C4-2B (cell line): Measurements from ENCODE around the gene SFTA2.

Experiments
- ZFX ChIP-seq: fragments of 450-650 bp; IDR thresholded peaks from 2 replicates; pipeline ENCODE4 v1.6.1; 2017
- TF ChIP-seq, protein P1 (sequence below): fragments of 450-650 bp; conservative IDR thresholded peaks from 2 replicates; pipeline ENCODE4 v1.5.1; 2017; ENCODE audit warnings: mild to moderate bottlenecking

DNA sequence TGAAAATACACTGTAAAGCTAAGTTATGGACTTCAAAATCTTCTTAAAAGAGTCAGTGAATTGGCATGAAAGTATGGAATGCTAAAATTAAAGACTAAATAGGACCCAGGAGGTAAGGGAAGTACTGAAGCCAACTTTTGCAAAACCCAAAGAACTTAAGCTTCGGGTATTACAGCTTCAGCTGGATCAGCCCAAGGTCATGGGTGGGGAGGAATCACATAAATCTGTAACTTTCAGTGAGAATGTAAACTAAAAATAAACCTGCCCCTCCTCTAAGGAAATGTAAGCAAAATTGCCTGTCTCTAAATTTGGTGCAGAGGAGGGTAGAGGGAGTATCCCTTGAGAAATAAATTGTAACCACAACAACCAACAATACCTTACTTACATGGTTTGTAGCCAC, 47.2 kb upstream of the SFTA2 start:
- TF ChIP-seq, protein P1, sequence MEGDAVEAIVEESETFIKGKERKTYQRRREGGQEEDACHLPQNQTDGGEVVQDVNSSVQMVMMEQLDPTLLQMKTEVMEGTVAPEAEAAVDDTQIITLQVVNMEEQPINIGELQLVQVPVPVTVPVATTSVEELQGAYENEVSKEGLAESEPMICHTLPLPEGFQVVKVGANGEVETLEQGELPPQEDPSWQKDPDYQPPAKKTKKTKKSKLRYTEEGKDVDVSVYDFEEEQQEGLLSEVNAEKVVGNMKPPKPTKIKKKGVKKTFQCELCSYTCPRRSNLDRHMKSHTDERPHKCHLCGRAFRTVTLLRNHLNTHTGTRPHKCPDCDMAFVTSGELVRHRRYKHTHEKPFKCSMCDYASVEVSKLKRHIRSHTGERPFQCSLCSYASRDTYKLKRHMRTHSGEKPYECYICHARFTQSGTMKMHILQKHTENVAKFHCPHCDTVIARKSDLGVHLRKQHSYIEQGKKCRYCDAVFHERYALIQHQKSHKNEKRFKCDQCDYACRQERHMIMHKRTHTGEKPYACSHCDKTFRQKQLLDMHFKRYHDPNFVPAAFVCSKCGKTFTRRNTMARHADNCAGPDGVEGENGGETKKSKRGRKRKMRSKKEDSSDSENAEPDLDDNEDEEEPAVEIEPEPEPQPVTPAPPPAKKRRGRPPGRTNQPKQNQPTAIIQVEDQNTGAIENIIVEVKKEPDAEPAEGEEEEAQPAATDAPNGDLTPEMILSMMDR, result no peak
- TF ChIP-seq ZFX, result no peak
